ENCODE data around the gene CHST6.
"Not testable (repeated sequence)": the region's sequence is repeated elsewhere in the genome, so short reads cannot be mapped to it uniquely, and the experiment has no call there.

The CHST6 gene

GRCh38 chr16:75432828-75433731 lies 62.2 kb downstream of the CHST6 start, which contains the start of gene CFDP1:
CFDP1 (minus strand) TSS chr16:75433503; CDS start chr16:75433352, 151 bp downstream.
- DNase-seq = peak; percentile 80

GRCh38 chr16:75429621-75430403 lies 65.4 kb downstream of the CHST6 start:
- DNase-seq = no peak

GRCh38 chr16:75426524-75426923 lies 68.7 kb downstream of the CHST6 start:
- not testable (repeated sequence) for DNase-seq

- not testable (repeated sequence) for DNase-seq
These were observed 71.0 kb downstream of the CHST6 start for GRCh38 chr16:75424105-75424762.

GRCh38 chr16:75423723-75424104 lies 71.5 kb downstream of the CHST6 start:
- DNase-seq = no peak
